HepG2 (cell line): Measurements from ENCODE around the gene HK2. TPM values are rescaled to one million over a fixed set of nuclear protein-coding genes. Genes with fewer than 3 reads are reported as not detected.

Source experiments
- ATAC-seq: fragments of 200-7000 bp; cut with Tn5 transposase; 3 replicates; pipeline ENCODE4 v1.9.1; 2020; ENCODE audit warnings: mild to moderate bottlenecking, moderate library complexity
- BruUV-seq: library from RNA; stranded (reverse); fragments of 400-500 nt; replicated peaks from 2 replicates; lab custom pipeline; 2021; lab: Mats Ljungman, UMichigan
- CTCF ChIA-PET: fragments of 300-600 bp; formaldehyde crosslinking; extraction: SDS; loops from one replicate; lab custom pipeline; 2021; ENCODE audit warnings: low total read pairs, inconsistent platforms, low intra/inter-chr PET ratio; lab: Yijun Ruan, JAX
- POLR2A ChIA-PET: fragments of 350-600 bp; sonication (Branson Sonifier 250); formaldehyde crosslinking; loops from one replicate; lab custom pipeline; 2020; ENCODE audit warnings: antibody characterized with exemption, inconsistent platforms; lab: Yijun Ruan, JAX
- DNase-seq: peaks from one replicate; pipeline ENCODE4 v3.0.0-alpha.2; 2015; ENCODE audit warnings: low spot score
- FAIRE-seq: peaks from 3 replicates; lab custom pipeline; 2011; peaks lifted over from hg19 to GRCh38; lab: Jason Lieb, UNC
- H2AFZ ChIP-seq: one replicate; pipeline ENCODE4 v1.6.1; 2011; ENCODE audit warnings: low read length, inconsistent platforms
- H3K27ac ChIP-seq: fragments of 300-600 bp; 3 replicates; pipeline ENCODE4 v1.8.0; 2011; ENCODE audit warnings: mixed run types, mild to moderate bottlenecking, mixed read lengths, low read length, inconsistent platforms; ENCODE audit not compliant: insufficient read depth; ENCODE audit errors: extremely low read length
- H3K27me3 ChIP-seq, 2 experiments: fragments of 200-600 bp in 1 of 2; 2 replicates in 1 of 2; 3 replicates in 1 of 2; pipeline versions ENCODE4 v1.6.0 to v1.8.0; 2011; ENCODE audit warnings: low read length in 2 of 2, mild to moderate bottlenecking in 2 of 2, moderate library complexity in 2 of 2, inconsistent platforms in 1 of 2; ENCODE audit not compliant: insufficient read depth in 2 of 2, control insufficient read depth in 1 of 2
- H3K36me3 ChIP-seq, 2 experiments: fragments of 200-600 bp in 1 of 2; replicated peaks in 1 of 2; 2 replicates in 1 of 2; 3 replicates in 1 of 2; pipeline versions ENCODE4 v1.5.1 to v1.8.0; 2011; ENCODE audit warnings: low read length in 2 of 2, inconsistent platforms in 1 of 2; ENCODE audit not compliant: insufficient read depth in 2 of 2, control insufficient read depth in 1 of 2
- H3K4me1 ChIP-seq: 2 replicates; pipeline ENCODE4 v1.5.1; 2012; ENCODE audit warnings: low read length, inconsistent platforms; ENCODE audit not compliant: insufficient read depth
- H3K4me2 ChIP-seq: 2 replicates; pipeline ENCODE4 v1.6.0; 2011; ENCODE audit warnings: low read depth, low read length, inconsistent platforms
- H3K4me3 ChIP-seq, 3 experiments: fragments of 200-600 bp in 1 of 3; sonication (generic), shearing (Covaris generic) in 1 of 3; replicated peaks in 1 of 3; 2 replicates each; pipeline ENCODE4 v1.5.1; 2011 to 2016; ENCODE audit warnings: low read length in 3 of 3, inconsistent platforms in 2 of 3, low read depth in 2 of 3, mild to moderate bottlenecking in 2 of 3, control low read depth in 1 of 3, mixed read lengths in 1 of 3; ENCODE audit not compliant: insufficient read depth in 1 of 3
- H3K79me2 ChIP-seq: one replicate; pipeline ENCODE4 v1.6.1; 2011; ENCODE audit warnings: low read length, inconsistent platforms; ENCODE audit not compliant: insufficient read depth
- H3K9ac ChIP-seq: 2 replicates; pipeline ENCODE4 v1.6.0; 2011; ENCODE audit warnings: mild to moderate bottlenecking, low read depth, low read length, inconsistent platforms; ENCODE audit not compliant: insufficient read depth
- H3K9me3 ChIP-seq: 2 replicates; pipeline ENCODE4 v1.5.1; 2012; ENCODE audit warnings: mild to moderate bottlenecking, low read length
- H4K20me1 ChIP-seq: 2 replicates; pipeline ENCODE4 v1.6.0; 2011; ENCODE audit warnings: inconsistent platforms, mild to moderate bottlenecking, low read length, moderate library complexity; ENCODE audit not compliant: insufficient read depth
- AKAP8 ChIP-seq: sonication (generic); formaldehyde crosslinking; IDR thresholded peaks from 2 replicates; pipeline ENCODE4 v1.5.1; 2020; ENCODE audit warnings: mild to moderate bottlenecking, missing genetic modification reagents
- NBN ChIP-seq: fragments of 450-650 bp; conservative IDR thresholded peaks from 2 replicates; pipeline ENCODE4 v1.6.1; 2017
- ZNF121 ChIP-seq: sonication (generic); formaldehyde crosslinking; IDR thresholded peaks from 2 replicates; pipeline ENCODE4 v1.5.0; 2020; ENCODE audit warnings: mild to moderate bottlenecking, missing genetic modification reagents
- ZNF670 ChIP-seq: sonication (generic); formaldehyde crosslinking; IDR thresholded peaks from 2 replicates; pipeline ENCODE4 v1.8.0; 2022; ENCODE audit warnings: mild to moderate bottlenecking, missing genetic modification reagents, borderline replicate concordance
- WGBS: methylation state at CpG from one replicate; pipeline ENCODE4 v1.1.6; 2017; ENCODE audit warnings: low lambda C conversion rate; 5-methylcytosine and 5-hydroxymethylcytosine counted together
- in situ Hi-C: cut with HindIII; loops from 2 replicates; pipeline ENCODE4 v1.10.0; 2017; ENCODE audit warnings: low pct_unique_long_range_greater_than_20kb; ENCODE audit not compliant: extremely low pct_ligation_motif_present
- intact Hi-C: fragments of 100-400 bp; cut with micrococcal nuclease; formaldehyde crosslinking; loops from one replicate; pipeline ENCODE4 v1.10.0; 2022; ENCODE audit not compliant: unreplicated experiment
- polyA plus RNA-seq, 8 experiments: library from polyadenylated mRNA; depleted of rRNA in 3 of 8; stranded (reverse) in 7 of 8; unstranded in 1 of 8; fragments of >200 nt; fragmentation: Illumina TruSeq in 4 of 8; extraction: Trizol in 4 of 8; gene quantifications; 2 replicates each; pipeline versions ENCODE4 v1.2.1 to v1.2.3, GENCODE V29; 2011 to 2016; ENCODE audit warnings: low read depth in 4 of 8, missing spikeins in 1 of 8, mixed read lengths in 1 of 8; ENCODE audit not compliant: insufficient read depth in 1 of 8
- total RNA-seq, 5 experiments: library from RNA; depleted of rRNA; stranded (reverse); fragments of >200 nt; fragmentation: Illumina TruSeq; extraction: Trizol; gene quantifications; 2 replicates each; pipeline ENCODE4 v1.2.3, GENCODE V29; 2016; ENCODE audit warnings: low read depth in 1 of 5
- TF ChIP-seq, protein P1 (sequence below): sonication (generic); formaldehyde crosslinking; IDR thresholded peaks from 2 replicates; pipeline ENCODE4 v1.4.0; 2020; ENCODE audit warnings: missing genetic modification reagents
- TF ChIP-seq, protein P2 (sequence below): sonication (generic); formaldehyde crosslinking; IDR thresholded peaks from 2 replicates; pipeline ENCODE4 v1.5.0; 2020; ENCODE audit warnings: missing genetic modification reagents
- TF ChIP-seq, protein P3 (sequence below): sonication (generic); formaldehyde crosslinking; IDR thresholded peaks from 2 replicates; pipeline ENCODE4 v1.4.0; 2020; ENCODE audit warnings: missing genetic modification reagents
- TF ChIP-seq, protein P4 (sequence below): sonication (generic); formaldehyde crosslinking; IDR thresholded peaks from 2 replicates; pipeline ENCODE4 v1.5.0; 2020; ENCODE audit warnings: mild to moderate bottlenecking, missing genetic modification reagents
- TF ChIP-seq, protein P5 (sequence below): sonication (generic); formaldehyde crosslinking; conservative IDR thresholded peaks from 2 replicates; pipeline ENCODE4 v1.4.0; 2020; ENCODE audit warnings: mild to moderate bottlenecking, missing genetic modification reagents, moderate library complexity
- TF ChIP-seq, protein P6 (sequence below): sonication (generic); formaldehyde crosslinking; IDR thresholded peaks from 2 replicates; pipeline ENCODE4 v1.4.0; 2020; ENCODE audit warnings: missing genetic modification reagents

HK2 gene
- total and polyA plus RNA-seq, 2 of the 13 experiments (the other 11 are each of a cell fraction or from before 2014, with no cell fraction given) = 13.2 to 101 TPM

DNA sequence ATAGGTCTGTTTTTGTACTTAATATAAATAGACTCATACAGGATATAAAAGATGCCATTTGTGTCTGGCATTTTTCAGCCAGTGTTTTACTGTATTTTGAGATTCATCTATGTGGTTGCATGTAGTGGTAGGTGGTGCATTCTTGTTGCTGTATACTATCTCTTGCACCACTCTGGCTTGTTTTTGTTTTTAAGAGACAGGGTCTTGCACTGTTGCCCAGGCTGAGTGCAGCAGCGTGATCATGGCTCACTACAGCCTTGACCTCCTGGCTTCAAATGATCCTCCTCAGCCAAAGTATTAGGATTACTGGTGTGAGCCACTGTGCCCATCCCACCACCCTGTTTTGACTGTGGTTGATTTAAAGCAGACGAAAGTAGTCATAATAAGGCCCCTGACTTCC is 12.6 kb downstream of the HK2 start:
- H3K4me3 ChIP-seq = no peak overlapping the region
- intact Hi-C loops (no loop called here), in situ Hi-C loops (no loop called here)
- no peaks in the 10 kb centered on the region for H3K27me3 ChIP-seq
- peaks cover 100% of the 10 kb centered on the region for H4K20me1 ChIP-seq
- H3K4me1 ChIP-seq = peaks cover 99% of the 10 kb centered on the region
- DNase-seq = no peak
- H3K9me3 ChIP-seq = no peaks in the 10 kb centered on the region
- CTCF ChIA-PET = no interaction called here
- WGBS = 91% methylated on average over 2 of the region's 2 CpGs
- FAIRE-seq = no peak
- no TSS peak for BruUV-seq
- no peak overlapping the region for H3K27ac ChIP-seq
- peaks cover 100% of the 10 kb centered on the region for H3K79me2 ChIP-seq
- TF ChIP-seq, protein P1, sequence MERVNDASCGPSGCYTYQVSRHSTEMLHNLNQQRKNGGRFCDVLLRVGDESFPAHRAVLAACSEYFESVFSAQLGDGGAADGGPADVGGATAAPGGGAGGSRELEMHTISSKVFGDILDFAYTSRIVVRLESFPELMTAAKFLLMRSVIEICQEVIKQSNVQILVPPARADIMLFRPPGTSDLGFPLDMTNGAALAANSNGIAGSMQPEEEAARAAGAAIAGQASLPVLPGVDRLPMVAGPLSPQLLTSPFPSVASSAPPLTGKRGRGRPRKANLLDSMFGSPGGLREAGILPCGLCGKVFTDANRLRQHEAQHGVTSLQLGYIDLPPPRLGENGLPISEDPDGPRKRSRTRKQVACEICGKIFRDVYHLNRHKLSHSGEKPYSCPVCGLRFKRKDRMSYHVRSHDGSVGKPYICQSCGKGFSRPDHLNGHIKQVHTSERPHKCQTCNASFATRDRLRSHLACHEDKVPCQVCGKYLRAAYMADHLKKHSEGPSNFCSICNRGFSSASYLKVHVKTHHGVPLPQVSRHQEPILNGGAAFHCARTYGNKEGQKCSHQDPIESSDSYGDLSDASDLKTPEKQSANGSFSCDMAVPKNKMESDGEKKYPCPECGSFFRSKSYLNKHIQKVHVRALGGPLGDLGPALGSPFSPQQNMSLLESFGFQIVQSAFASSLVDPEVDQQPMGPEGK (CRISPR knock-in tag) = no peak
- TF ChIP-seq, protein P2, sequence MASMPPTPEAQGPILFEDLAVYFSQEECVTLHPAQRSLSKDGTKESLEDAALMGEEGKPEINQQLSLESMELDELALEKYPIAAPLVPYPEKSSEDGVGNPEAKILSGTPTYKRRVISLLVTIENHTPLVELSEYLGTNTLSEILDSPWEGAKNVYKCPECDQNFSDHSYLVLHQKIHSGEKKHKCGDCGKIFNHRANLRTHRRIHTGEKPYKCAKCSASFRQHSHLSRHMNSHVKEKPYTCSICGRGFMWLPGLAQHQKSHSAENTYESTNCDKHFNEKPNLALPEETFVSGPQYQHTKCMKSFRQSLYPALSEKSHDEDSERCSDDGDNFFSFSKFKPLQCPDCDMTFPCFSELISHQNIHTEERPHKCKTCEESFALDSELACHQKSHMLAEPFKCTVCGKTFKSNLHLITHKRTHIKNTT (CRISPR knock-in tag) = no peak
- TF ChIP-seq, protein P3, sequence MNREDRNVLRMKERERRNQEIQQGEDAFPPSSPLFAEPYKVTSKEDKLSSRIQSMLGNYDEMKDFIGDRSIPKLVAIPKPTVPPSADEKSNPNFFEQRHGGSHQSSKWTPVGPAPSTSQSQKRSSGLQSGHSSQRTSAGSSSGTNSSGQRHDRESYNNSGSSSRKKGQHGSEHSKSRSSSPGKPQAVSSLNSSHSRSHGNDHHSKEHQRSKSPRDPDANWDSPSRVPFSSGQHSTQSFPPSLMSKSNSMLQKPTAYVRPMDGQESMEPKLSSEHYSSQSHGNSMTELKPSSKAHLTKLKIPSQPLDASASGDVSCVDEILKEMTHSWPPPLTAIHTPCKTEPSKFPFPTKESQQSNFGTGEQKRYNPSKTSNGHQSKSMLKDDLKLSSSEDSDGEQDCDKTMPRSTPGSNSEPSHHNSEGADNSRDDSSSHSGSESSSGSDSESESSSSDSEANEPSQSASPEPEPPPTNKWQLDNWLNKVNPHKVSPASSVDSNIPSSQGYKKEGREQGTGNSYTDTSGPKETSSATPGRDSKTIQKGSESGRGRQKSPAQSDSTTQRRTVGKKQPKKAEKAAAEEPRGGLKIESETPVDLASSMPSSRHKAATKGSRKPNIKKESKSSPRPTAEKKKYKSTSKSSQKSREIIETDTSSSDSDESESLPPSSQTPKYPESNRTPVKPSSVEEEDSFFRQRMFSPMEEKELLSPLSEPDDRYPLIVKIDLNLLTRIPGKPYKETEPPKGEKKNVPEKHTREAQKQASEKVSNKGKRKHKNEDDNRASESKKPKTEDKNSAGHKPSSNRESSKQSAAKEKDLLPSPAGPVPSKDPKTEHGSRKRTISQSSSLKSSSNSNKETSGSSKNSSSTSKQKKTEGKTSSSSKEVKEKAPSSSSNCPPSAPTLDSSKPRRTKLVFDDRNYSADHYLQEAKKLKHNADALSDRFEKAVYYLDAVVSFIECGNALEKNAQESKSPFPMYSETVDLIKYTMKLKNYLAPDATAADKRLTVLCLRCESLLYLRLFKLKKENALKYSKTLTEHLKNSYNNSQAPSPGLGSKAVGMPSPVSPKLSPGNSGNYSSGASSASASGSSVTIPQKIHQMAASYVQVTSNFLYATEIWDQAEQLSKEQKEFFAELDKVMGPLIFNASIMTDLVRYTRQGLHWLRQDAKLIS = no peak
- no peak for TF ChIP-seq NBN
- TF ChIP-seq, protein P4, sequence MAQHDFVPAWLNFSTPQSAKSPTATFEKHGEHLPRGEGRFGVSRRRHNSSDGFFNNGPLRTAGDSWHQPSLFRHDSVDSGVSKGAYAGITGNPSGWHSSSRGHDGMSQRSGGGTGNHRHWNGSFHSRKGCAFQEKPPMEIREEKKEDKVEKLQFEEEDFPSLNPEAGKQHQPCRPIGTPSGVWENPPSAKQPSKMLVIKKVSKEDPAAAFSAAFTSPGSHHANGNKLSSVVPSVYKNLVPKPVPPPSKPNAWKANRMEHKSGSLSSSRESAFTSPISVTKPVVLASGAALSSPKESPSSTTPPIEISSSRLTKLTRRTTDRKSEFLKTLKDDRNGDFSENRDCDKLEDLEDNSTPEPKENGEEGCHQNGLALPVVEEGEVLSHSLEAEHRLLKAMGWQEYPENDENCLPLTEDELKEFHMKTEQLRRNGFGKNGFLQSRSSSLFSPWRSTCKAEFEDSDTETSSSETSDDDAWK = no peak
- TF ChIP-seq, protein P5, sequence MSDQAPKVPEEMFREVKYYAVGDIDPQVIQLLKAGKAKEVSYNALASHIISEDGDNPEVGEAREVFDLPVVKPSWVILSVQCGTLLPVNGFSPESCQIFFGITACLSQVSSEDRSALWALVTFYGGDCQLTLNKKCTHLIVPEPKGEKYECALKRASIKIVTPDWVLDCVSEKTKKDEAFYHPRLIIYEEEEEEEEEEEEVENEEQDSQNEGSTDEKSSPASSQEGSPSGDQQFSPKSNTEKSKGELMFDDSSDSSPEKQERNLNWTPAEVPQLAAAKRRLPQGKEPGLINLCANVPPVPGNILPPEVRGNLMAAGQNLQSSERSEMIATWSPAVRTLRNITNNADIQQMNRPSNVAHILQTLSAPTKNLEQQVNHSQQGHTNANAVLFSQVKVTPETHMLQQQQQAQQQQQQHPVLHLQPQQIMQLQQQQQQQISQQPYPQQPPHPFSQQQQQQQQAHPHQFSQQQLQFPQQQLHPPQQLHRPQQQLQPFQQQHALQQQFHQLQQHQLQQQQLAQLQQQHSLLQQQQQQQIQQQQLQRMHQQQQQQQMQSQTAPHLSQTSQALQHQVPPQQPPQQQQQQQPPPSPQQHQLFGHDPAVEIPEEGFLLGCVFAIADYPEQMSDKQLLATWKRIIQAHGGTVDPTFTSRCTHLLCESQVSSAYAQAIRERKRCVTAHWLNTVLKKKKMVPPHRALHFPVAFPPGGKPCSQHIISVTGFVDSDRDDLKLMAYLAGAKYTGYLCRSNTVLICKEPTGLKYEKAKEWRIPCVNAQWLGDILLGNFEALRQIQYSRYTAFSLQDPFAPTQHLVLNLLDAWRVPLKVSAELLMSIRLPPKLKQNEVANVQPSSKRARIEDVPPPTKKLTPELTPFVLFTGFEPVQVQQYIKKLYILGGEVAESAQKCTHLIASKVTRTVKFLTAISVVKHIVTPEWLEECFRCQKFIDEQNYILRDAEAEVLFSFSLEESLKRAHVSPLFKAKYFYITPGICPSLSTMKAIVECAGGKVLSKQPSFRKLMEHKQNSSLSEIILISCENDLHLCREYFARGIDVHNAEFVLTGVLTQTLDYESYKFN (CRISPR knock-in tag) = no peak
- TF ChIP-seq ZNF121 (CRISPR knock-in tag) = peak; percentile 90
- TF ChIP-seq, protein P6, sequence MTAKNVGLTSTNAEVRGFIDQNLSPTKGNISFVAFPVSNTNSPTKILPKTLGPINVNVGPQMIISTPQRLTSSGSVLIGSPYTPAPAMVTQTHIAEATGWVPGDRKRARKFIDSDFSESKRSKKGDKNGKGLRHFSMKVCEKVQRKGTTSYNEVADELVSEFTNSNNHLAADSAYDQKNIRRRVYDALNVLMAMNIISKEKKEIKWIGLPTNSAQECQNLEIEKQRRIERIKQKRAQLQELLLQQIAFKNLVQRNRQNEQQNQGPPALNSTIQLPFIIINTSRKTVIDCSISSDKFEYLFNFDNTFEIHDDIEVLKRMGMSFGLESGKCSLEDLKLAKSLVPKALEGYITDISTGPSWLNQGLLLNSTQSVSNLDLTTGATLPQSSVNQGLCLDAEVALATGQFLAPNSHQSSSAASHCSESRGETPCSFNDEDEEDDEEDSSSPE (CRISPR knock-in tag) = no peak
- TF ChIP-seq ZNF670 = 0 out of 2 replicates have a peak, but pooled peaks have one; percentile 12
- TF ChIP-seq AKAP8 (CRISPR knock-in tag) = peak; percentile 66; the same call in 1 of the 2 replicates
- ATAC-seq = no peak
- H3K36me3 ChIP-seq = peaks cover 39 to 92% of the 10 kb centered on the region in 2 experiments
- no peak overlapping the region for H3K9ac ChIP-seq
- H3K4me2 ChIP-seq = no peak overlapping the region
- H2AFZ ChIP-seq = no peak overlapping the region
- POLR2A ChIA-PET = no interaction called here
